Ectodermal cell (in vitro differentiated cells): ENCODE data around the gene SERPINC1.

Source experiments
- H3K27ac ChIP-seq: 2 replicates; pipeline ENCODE4 v1.7.0; 2013; ENCODE audit warnings: mild to moderate bottlenecking, low read depth, low read length; ENCODE audit not compliant: insufficient read depth, poor library complexity, severe bottlenecking
- H3K27me3 ChIP-seq: 2 replicates; pipeline ENCODE4 v1.7.0; 2013; ENCODE audit warnings: mild to moderate bottlenecking, low read length; ENCODE audit not compliant: insufficient read depth, control insufficient read depth, poor library complexity, severe bottlenecking
- H3K36me3 ChIP-seq: one replicate; pipeline ENCODE4 v1.7.0; 2013; ENCODE audit warnings: low read length; ENCODE audit not compliant: control insufficient read depth, insufficient read depth
- H3K4me1 ChIP-seq: one replicate; pipeline ENCODE4 v1.7.0; 2013; ENCODE audit warnings: low read length; ENCODE audit not compliant: control insufficient read depth, insufficient read depth
- H3K4me3 ChIP-seq: 2 replicates; pipeline ENCODE4 v1.7.0; 2013; ENCODE audit warnings: low read depth, low read length, control low read depth; ENCODE audit not compliant: insufficient read depth
- H3K9me3 ChIP-seq: 2 replicates; pipeline ENCODE4 v1.7.0; 2013; ENCODE audit warnings: mild to moderate bottlenecking, low read length, moderate library complexity; ENCODE audit not compliant: control insufficient read depth
- WGBS, 2 experiments: methylation state at CpG; one replicate each; pipeline ENCODE4 v1.1.7; 2013; ENCODE audit warnings: missing lambda C conversion rate in 2 of 2; 5-methylcytosine and 5-hydroxymethylcytosine counted together

The SERPINC1 gene

GRCh38 chr1:173856903-173857302 is 60.2 kb downstream of the SERPINC1 start:
- Histone ChIP-seq H3K4me1 (no peaks in the 10 kb centered on the region), H3K27me3 (no peaks in the 10 kb centered on the region), H3K9me3 (no peaks in the 10 kb centered on the region), H3K4me3 (no peak overlapping the region), H3K27ac (no peak overlapping the region), H3K36me3 (peaks cover 24% of the 10 kb centered on the region)
- WGBS, 2 experiments, result 97 to 100% methylated on average over 2 of the region's 2 CpGs

DNA sequence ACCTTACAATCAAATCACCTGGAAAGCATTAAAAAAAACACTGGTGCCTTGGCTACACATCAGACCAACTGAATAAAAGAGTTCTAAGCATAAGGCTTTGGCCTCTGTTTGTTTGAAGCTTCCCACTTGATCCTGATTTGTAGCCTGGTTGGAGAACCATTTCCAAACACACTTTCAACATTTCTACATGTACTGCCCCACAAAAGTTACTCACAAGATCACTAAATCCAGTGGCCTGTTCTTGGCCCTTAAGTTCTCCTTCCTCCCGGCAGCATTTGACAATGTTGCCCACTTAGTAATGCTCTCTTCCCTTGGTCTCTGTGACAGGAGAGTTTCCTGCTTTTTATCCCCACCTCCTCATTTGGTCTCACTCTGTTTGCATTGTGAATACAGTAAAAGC is 61.1 kb downstream of the SERPINC1 start:
- H3K36me3 ChIP-seq, result peaks cover 24% of the 10 kb centered on the region
- no peak overlapping the region for H3K4me3 ChIP-seq
- 91 to 100% methylated on average over 1 of the region's 1 CpG for WGBS, 2 experiments
- no peaks in the 10 kb centered on the region for H3K27me3 ChIP-seq
- H3K4me1 ChIP-seq, result no peaks in the 10 kb centered on the region
- H3K9me3 ChIP-seq, result no peaks in the 10 kb centered on the region
- H3K27ac ChIP-seq, result no peak overlapping the region
